Renal cortical epithelial cell (primary cell): ENCODE data around the gene NMT2. TPM values are rescaled to one million over a fixed set of nuclear protein-coding genes. Genes with fewer than 3 reads are reported as not detected.

Source experiments
- DNase-seq: peaks from one replicate; pipeline ENCODE4 v3.0.0-alpha.2; 2011; ENCODE audit warnings: low read depth
- total RNA-seq: library from RNA; depleted of rRNA; stranded (reverse); fragments of >200 nt; gene quantifications from 2 replicates; pipeline ENCODE4 v1.2.3, GENCODE V29; 2014

Gene NMT2
- total RNA-seq, 1 donor from 2014 or later = 47.2 TPM

DNA sequence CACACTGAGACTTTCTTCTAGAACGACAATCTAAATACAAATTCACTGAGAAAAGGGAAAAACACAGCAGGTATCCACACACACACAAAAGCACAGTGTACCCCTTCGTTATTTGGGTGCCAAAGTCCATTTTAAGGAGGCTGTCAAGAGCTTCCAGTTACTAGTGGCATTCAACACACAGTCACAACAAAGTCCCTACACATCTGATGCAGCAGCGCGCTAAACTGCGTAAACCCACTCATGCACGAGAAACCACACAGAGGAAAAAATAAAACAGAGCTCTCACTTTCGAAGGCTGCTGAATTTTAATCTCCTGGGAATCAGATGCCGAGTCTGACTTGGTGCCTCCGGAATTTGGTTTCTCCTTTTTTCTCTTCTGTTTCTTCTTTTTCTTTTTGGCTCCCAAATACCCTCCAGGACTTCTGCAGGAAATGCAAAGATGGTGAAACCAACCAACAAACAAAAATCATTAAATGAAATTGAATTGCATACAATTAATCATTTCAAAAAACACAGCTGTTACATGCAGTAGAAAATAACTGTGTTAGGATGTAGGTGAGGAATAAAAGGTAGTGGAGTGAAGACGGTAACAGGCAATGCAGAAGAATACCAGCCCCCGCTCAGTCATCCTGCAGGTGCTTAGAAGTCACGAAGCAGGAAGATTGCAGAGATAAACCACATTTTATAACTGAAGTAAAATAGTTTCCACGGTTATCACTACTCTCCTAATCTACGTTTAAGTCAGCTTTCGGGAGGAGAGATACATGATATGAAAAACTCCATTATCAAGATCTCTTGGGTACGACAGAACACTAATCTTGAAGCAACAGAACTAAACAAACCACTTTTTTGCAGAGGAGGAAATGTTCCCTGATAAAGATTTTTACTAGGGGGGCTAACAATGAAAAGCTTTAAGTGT, 27.1 kb downstream of the NMT2 start:
- no peak for DNase-seq

DNA sequence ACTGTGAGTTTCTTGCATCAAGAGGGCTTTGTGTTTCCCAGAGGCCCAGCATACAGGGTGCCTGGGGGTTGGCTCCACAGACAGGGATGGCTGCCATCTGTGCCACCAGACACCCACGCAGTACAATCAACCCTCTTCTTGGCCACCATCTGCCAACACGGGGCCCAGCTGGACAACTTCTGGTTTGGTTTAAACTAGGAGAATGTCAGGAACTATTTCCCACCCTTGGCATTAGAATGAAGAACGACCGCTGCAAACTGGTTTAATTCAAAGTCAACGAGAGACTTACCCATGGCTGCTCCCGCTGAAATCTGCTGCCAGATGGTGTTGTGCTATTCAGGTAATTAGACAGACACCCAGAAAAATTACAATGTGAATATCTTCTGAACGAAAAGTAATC, 27.8 kb downstream of the NMT2 start:
- no peak for DNase-seq

DNA sequence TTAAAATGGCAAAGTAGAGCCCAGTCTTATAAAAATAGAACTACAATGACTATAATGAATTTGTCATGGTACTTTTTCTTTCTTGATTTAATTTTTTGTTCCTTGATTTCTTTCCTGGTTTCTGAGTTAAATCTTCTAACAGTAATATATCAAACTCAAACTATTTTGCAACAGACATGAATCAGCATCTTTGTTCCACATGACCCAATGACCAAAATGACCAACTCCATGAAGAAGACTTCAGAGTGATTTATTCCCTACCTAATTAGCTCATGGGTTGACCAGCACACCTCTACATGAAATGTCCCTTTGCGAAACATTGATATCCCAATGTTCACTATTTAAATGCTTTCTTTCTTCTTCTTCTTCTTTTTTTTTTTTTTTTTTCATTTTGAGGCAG, 30.9 kb downstream of the NMT2 start:
- peak; percentile 73 for DNase-seq

DNA sequence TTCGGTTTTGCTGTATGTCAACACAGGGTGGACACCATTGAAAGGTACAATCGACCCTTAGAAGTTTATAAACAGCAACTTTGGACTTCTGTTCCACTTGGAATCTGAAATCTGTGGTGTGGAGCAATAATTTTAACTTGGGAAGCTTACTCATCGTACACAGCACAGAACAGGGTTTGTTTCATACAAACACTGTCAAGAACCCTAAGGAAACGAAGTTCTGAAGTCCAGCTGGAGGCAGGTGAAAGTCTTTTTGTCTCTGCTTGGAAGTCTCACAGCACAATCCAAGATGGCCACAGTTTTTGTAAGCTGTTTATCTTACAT, 31.5 kb downstream of the NMT2 start:
- DNase-seq = peak; percentile 49

DNA sequence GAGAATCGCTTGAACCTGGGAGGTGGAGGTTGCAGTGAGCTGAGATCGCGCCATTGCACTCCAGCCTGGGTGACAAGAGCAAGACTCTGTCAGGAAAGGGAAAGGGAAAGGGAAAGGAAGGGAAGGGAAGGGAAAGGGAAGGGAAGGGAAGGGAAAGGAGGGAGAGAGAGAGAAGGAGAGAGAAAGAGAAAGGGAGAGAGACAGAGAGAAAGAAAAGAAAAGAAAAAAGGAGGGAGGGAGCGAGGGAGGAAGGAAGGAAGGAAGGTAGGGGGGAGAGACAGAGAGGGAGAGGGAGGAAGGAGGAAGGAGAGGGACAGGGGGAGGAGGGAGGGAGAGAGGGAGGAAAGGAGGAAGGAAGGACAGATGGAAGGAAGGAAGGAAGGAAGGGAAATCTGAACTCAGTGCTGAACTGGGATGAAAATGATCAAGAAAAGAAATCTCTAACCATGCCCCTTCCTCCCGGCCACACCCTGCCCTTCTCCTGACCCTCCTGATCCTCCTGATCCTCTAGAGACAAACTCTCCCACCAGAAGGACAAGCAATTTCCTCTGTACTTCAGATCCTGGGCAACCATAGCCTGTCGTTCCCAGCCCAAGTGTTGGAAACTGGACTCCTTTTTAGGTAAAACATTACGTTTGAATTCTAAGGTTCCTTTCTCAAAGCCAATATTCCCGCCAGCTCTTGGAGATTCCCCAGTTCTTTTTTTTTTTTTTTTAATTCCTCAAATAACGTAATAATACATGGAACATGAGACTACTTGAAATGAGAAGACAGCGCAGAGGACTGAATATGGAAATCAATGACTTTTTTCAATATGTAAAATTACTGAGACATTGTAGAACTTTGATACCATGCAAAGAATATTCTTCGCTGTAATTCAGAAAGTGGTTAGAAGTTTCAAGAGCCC, 32.1 kb downstream of the NMT2 start:
- DNase-seq = no peak

DNA sequence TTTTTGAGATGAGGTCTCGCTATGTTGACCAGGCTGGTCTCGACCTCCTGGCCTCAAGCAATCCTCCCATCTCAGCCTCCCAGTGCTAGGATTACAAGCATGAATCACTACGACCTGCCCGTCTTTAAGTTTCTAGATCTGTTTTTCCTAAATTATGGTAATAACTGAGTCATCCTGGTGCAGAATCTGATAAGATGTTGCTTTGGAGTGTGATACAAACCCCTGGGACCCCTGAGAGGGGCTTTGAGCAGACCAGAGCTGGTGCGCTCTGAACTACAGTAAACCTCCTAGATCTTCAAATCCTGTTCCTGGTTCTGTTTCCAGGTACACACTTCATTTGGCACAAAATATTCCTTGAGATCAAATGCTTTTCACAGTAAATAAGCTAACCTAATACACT, 37.2 kb downstream of the NMT2 start:
- DNase-seq = no peak

DNA sequence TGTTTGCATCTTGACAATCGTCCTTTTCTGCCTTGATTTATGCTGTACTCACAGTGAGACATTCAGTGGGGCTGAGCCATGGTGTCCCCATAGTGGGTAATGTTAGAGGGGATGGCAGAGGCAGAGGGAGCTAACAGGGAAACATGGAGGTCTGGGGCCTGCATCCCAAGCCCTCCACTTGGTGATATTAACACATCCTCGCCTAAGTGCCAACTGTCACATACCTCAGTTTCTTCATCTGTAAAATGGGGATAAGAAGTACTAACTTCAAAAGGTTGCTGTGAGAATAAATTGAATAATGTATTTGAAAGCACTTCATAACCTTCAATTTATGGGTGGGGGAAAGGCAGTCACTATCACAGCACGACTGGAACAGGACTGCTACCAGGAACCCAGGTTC, 43.6 kb downstream of the NMT2 start:
- no peak for DNase-seq

DNA sequence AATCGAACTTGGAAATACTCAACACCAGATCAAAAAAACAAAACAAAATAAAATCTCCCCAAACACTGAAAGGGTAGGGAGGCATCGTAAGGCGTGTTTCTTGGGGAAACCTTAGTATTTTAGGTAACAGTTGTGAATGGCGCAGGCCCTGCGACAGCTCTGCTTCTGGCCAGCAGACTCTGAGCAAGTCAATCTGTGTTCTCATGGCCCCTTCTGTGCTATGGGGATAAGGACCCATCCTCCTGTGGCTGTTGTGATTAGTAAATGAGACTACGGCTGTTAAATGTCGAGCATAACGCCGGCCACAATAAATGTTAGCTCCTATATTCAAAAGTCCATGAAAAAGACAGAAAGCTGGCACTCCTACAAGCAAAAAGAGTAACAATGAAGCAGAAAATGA, 44.3 kb downstream of the NMT2 start:
- DNase-seq = no peak

DNA sequence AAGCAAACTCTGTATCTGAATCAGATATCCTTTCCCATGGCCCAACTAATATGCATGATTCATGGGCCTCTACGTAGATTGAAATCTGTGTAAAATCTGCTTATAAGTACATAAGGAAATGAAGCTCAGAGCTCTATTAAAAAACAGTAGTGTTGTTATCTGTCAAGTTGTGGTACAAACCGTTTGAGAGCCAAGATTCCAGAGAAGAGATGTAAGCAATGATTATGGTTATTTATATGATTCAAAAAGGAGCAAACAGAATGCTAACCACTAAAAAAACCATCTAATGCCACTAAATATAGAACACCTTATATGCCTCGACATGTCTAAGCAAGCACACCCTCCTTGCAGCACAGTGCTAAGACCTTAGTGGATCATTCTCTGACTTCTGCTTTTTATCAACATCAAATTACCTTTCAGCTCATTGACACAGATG, 44.7 kb downstream of the NMT2 start:
- DNase-seq = peak; percentile 13

DNA sequence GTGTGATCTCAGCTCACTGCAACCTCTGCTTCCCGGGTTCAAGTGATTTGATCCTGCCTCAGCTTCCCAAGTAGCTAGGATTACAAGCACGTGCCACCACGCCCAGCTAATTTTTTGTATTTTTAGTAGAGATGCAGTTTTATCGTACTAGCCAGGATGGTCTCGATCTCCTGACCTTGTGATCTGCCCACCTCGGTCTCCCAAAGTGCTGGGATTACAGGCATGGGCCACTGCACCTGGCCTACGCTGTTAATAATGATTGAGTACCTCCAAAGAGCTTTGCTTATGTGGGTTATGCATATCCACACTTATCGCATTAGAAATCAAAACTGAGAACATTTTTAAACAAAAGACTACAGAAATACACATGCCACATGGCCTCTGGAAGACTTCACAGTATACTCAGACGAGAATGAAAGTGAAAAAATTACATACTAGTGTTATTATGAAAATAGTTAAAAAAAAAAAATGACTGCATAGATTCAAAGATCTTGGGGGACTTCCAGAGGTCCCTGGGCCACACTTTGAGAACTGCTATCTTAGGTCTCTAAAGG, 45.9 kb downstream of the NMT2 start:
- DNase-seq = no peak

DNA sequence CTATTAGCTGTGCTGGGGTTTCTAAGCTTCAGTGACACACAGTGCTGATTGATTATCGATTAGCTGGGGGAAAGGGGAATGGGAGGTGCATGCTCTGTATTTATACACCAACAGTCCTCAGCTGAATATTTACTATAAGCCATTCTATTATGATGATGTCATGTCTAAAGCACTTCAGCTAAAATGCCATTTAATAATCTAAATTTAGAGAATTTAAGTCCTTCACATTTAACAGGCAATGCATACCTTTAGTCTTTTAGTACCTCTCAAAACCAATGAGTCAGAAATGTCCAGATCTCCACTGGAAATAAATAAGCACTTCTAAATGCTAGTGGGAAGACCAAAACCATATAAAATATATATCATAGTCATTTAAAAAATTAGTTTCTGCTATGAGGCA, 46.8 kb downstream of the NMT2 start:
- DNase-seq = no peak

DNA sequence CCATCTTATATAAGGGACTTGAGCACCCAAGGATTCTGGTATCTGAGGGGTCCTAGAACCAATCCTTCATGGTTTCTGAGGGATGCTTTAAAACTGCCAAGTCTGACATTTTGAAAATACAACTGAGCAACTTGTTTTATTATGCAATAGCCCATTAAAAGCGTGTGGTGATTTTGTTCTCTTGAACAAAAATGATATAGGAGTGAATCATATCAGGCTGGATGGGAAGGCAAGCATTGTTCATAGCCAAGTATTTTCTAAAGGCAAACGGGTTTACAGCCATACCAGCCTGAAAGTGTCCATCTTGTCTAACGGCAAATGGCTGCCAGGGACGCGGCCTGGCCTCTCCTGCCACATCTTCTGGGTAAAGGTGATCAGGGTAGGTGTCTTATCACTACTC, 48.0 kb downstream of the NMT2 start:
- no peak for DNase-seq

DNA sequence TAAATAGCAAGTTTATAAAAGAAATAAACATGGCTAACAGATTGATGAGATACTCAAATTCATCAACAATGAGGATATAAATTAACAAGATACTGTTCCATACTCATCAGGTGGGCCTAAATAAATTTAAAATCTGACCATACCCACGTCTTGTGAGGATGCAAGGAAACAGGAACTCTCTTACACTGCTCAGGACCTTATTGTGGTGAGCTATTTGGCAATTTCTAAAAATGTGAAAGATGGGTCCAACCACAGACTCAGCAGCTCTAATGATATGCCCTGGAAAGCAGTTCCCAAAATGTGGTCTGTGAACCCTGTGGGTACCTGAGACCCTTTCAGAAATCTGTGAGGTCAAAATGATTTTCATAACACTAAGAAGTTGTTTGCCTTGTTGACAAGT, 49.9 kb downstream of the NMT2 start:
- DNase-seq = no peak

DNA sequence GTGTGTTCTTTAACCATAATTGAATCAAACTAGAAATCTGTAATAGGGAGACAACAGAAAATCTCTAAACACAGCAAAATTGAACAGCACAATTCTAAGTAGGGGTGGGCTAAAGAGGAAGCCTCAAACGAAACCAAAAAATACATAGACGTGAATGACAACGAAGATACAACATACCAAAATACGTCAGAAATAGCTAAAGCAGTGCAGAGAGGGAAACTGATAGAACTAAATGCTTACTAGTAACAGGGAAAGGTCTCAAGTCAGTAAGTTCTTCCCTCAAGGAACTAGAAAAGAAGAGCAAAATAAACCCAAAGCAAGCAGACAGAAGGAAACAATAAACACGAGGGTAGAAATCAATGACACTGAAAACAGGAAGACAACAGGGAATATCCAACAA, 52.3 kb downstream of the NMT2 start:
- no peak for DNase-seq

DNA sequence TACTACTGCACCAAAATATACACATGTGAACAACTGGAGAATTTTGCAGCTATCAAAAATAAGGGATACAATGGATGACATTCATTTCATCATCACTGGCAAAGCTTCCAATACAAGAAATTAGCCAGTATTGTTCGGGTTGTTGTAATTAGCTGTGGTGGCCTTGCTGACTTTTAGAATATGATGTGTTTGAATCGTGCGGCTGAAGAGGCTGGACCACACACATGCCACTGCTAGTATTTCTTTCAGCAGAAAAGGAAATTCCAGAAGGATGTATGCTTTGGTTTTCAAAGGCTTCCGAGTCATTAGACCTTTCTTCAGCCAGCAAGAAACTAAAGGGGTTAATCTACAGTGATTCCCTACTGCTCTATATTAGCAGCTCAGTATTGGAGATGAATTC, 54.7 kb downstream of the NMT2 start:
- no peak for DNase-seq

DNA sequence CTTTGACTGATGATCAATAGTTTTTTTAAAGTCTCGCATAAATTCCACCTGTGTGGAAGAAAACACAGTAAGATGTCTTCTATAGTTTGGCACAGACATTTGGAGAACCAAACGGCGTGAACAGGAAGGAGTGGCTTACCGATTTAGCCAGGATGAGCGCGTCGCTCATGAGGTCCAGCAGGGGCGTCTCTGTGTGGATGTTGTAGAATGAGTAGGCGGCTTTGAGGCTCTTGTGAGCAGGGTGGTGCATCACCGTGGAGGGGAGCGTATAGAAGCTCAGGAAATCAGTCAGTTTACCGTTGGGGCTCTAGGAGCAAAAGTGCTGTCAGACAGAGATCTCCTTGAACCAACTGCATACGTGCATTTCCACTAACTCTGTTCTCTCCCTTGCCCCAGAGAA, 55.8 kb downstream of the NMT2 start:
- DNase-seq = no peak

DNA sequence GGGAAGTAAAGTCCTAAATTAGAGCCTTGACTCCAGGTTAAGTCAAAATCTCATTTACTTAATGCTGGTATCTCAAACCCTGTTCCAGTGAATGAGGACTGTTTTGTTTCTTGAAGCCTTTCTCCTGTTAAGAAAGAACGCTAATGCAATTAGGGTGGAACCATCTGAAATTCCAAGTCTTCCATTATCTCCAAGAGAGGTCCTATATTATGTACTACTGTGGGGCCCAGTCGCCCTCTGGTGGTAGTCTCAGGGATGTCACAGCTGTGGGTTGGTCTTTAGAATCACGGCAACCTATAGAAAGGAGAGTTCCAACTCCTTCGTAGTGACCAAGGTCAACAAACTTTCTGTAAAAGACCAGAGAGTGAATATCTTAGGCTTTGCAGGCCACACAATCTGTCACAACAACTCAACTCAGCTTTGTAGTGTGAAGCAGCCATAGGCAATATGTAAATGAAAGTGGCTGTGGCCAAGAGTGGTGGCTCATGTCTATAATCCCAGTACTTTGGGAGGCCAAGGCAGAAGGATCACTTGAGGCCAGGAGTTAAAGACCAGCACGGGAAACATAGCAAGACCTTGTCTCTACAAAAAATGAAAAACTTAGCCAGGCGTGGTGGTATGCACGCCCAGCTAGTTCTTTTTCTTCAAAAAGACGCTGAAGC, 62.0 kb downstream of the NMT2 start:
- peak; percentile 37 for DNase-seq

DNA sequence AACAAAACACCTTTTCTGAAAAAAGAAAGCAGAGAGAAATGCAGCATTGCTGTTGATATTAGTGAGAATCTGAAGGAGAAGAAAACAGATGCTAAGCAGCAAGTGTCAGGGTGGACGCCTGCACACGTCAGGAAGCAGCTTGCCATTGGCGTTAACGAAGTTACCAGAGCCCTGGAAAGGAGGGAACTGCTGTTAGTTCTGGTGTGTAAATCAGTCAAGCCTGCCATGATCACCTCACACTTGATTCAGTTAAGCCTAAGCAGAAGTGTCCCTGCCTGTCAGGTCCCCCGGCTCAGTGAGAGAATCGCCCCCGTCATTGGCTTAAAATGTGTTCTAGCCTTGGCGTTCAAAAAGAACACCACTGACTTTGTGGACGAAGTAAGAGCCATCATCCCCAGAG, 65.0 kb downstream of the NMT2 start:
- no peak for DNase-seq

DNA sequence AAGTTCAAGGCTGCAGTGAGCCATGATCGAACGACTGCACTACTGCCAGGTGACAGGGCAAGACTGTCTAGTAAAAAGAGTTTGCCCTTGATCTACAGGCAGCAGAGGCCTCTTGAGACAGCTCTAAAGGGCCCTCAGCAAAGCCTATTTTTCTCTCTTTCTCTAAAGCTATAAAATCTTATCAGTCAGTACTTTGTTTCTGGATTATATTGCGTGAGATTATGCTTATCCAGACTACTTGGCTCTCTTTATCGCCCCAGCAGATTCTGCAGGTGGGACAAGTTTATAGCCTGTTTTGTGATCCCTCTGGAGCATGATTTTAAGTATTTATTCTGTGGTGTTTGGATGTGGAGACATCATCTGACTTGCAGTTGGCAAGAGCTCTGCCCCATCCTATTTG, 68.6 kb downstream of the NMT2 start:
- no peak for DNase-seq

DNA sequence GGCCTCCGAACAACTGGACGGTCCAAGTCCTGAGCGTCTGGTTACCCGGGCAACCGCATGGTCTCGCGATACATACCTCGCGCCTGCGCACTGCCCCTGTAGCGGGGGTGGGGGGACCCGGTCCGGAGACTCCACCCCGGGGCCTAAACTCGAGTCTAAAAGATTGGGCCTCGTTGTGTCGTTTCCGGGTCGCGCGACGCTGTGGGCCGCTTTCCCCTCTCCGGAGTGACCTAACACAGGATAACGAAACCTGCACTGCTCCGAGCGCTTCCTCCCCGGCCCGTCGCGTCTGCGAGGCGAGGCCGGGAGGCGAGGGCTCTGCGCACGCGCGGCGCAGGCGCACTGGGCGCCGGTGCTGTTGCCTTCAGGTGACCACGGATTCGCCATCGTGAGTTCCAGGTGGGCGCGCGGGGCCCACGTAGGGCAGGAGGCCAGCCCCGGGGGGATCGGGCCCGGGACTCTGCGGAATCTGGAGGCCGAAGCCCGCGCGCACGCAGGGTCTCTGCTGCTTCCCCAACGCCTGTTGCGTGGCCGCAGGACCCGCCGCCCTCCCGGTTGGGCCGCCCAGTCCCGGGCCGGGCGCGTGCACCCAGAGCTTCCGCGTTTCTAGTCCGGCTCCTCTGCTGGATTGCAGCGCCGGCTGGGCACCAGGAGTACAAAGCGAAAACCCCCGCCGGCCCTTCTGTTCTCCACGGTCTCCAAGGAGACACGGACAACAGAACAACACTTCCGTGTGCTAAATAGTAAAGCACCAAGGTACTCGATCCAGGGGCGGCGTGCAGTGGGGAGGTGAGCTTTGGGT, 71.3 kb downstream of the NMT2 start, which contains the start of gene RPP38:
RPP38 (plus strand) TSS at position 345 of the 802 bp plus-strand sequence. CDS start 5,960 bp downstream, outside the sequence.
- DNase-seq = peak; percentile 83

DNA sequence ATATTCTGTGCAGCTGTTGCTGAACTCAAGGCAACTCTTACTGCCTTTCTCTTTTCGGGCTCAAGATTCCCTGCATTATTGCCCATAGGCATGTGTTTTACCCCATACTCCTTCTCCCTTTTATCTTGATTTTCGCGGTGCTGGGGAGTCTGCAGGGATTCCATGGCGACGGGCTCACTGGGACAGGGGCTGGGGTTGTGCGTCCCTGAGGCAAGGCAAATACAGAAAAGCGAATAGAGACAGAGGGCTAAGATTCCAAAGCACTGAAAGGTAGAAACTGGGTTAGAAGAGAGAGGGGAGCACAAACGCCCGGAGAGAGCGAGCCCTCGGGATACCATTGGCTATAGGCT, 71.9 kb downstream of the NMT2 start:
- no peak for DNase-seq
